HepG2 (cell line): ENCODE data around the gene ZNF175. TPM values are rescaled to one million over a fixed set of nuclear protein-coding genes. Genes with fewer than 3 reads are reported as not detected.

ENCODE experiments used
- ATAC-seq: fragments of 200-7000 bp; cut with Tn5 transposase; 3 replicates; pipeline ENCODE4 v1.9.1; 2020; ENCODE audit warnings: mild to moderate bottlenecking, moderate library complexity
- BruUV-seq: library from RNA; stranded (reverse); fragments of 400-500 nt; replicated peaks from 2 replicates; lab custom pipeline; 2021; lab: Mats Ljungman, UMichigan
- CTCF ChIA-PET: fragments of 300-600 bp; formaldehyde crosslinking; extraction: SDS; loops from one replicate; lab custom pipeline; 2021; ENCODE audit warnings: low total read pairs, inconsistent platforms, low intra/inter-chr PET ratio; lab: Yijun Ruan, JAX
- POLR2A ChIA-PET: fragments of 350-600 bp; sonication (Branson Sonifier 250); formaldehyde crosslinking; loops from one replicate; lab custom pipeline; 2020; ENCODE audit warnings: antibody characterized with exemption, inconsistent platforms; lab: Yijun Ruan, JAX
- DNase-seq: peaks from one replicate; pipeline ENCODE4 v3.0.0-alpha.2; 2015; ENCODE audit warnings: low spot score
- FAIRE-seq: peaks from 3 replicates; lab custom pipeline; 2011; peaks lifted over from hg19 to GRCh38; lab: Jason Lieb, UNC
- H2AFZ ChIP-seq: one replicate; pipeline ENCODE4 v1.6.1; 2011; ENCODE audit warnings: low read length, inconsistent platforms
- H3K27ac ChIP-seq: fragments of 300-600 bp; 3 replicates; pipeline ENCODE4 v1.8.0; 2011; ENCODE audit warnings: mixed run types, mild to moderate bottlenecking, mixed read lengths, low read length, inconsistent platforms; ENCODE audit not compliant: insufficient read depth; ENCODE audit errors: extremely low read length
- H3K27me3 ChIP-seq, 2 experiments: fragments of 200-600 bp in 1 of 2; 2 replicates in 1 of 2; 3 replicates in 1 of 2; pipeline versions ENCODE4 v1.6.0 to v1.8.0; 2011; ENCODE audit warnings: low read length in 2 of 2, mild to moderate bottlenecking in 2 of 2, moderate library complexity in 2 of 2, inconsistent platforms in 1 of 2; ENCODE audit not compliant: insufficient read depth in 2 of 2, control insufficient read depth in 1 of 2
- H3K36me3 ChIP-seq, 2 experiments: fragments of 200-600 bp in 1 of 2; replicated peaks in 1 of 2; 2 replicates in 1 of 2; 3 replicates in 1 of 2; pipeline versions ENCODE4 v1.5.1 to v1.8.0; 2011; ENCODE audit warnings: low read length in 2 of 2, inconsistent platforms in 1 of 2; ENCODE audit not compliant: insufficient read depth in 2 of 2, control insufficient read depth in 1 of 2
- H3K4me1 ChIP-seq: 2 replicates; pipeline ENCODE4 v1.5.1; 2012; ENCODE audit warnings: low read length, inconsistent platforms; ENCODE audit not compliant: insufficient read depth
- H3K4me2 ChIP-seq: 2 replicates; pipeline ENCODE4 v1.6.0; 2011; ENCODE audit warnings: low read depth, low read length, inconsistent platforms
- H3K4me3 ChIP-seq, 3 experiments: fragments of 200-600 bp in 1 of 3; sonication (generic), shearing (Covaris generic) in 1 of 3; replicated peaks in 1 of 3; 2 replicates each; pipeline ENCODE4 v1.5.1; 2011 to 2016; ENCODE audit warnings: low read length in 3 of 3, inconsistent platforms in 2 of 3, low read depth in 2 of 3, mild to moderate bottlenecking in 2 of 3, control low read depth in 1 of 3, mixed read lengths in 1 of 3; ENCODE audit not compliant: insufficient read depth in 1 of 3
- H3K79me2 ChIP-seq: one replicate; pipeline ENCODE4 v1.6.1; 2011; ENCODE audit warnings: low read length, inconsistent platforms; ENCODE audit not compliant: insufficient read depth
- H3K9ac ChIP-seq: 2 replicates; pipeline ENCODE4 v1.6.0; 2011; ENCODE audit warnings: mild to moderate bottlenecking, low read depth, low read length, inconsistent platforms; ENCODE audit not compliant: insufficient read depth
- H3K9me3 ChIP-seq: 2 replicates; pipeline ENCODE4 v1.5.1; 2012; ENCODE audit warnings: mild to moderate bottlenecking, low read length
- H4K20me1 ChIP-seq: 2 replicates; pipeline ENCODE4 v1.6.0; 2011; ENCODE audit warnings: inconsistent platforms, mild to moderate bottlenecking, low read length, moderate library complexity; ENCODE audit not compliant: insufficient read depth
- ARNT ChIP-seq: fragments of 450-650 bp; IDR thresholded peaks from 2 replicates; pipeline ENCODE4 v1.6.1; 2017
- ATF7-NPFF ChIP-seq: sonication (generic); formaldehyde crosslinking; IDR thresholded peaks from 2 replicates; pipeline ENCODE4 v1.8.1; 2023; ENCODE audit warnings: mild to moderate bottlenecking, low read depth, missing genetic modification reagents, moderate library complexity
- CBX5 ChIP-seq: sonication (generic); formaldehyde crosslinking; IDR thresholded peaks from 2 replicates; pipeline ENCODE4 v1.4.0; 2020; ENCODE audit warnings: missing genetic modification reagents, borderline replicate concordance
- CSRNP2 ChIP-seq: sonication (generic); formaldehyde crosslinking; conservative IDR thresholded peaks from 2 replicates; pipeline ENCODE4 v1.8.0; 2022; ENCODE audit warnings: low read depth, missing genetic modification reagents
- FOXM1 ChIP-seq: sonication (generic); formaldehyde crosslinking; IDR thresholded peaks from 2 replicates; pipeline ENCODE4 v1.5.0; 2020; ENCODE audit warnings: missing genetic modification reagents
- HDAC2 ChIP-seq: sonication (generic); formaldehyde crosslinking; IDR thresholded peaks from 2 replicates; pipeline ENCODE4 v1.4.0; 2020; ENCODE audit warnings: missing genetic modification reagents
- NFYB ChIP-seq: sonication (generic); formaldehyde crosslinking; IDR thresholded peaks from 2 replicates; pipeline ENCODE4 v1.4.0; 2020; ENCODE audit warnings: missing genetic modification reagents
- NR3C1 ChIP-seq: sonication (generic); formaldehyde crosslinking; IDR thresholded peaks from 2 replicates; pipeline ENCODE4 v1.4.0; 2020; ENCODE audit warnings: missing genetic modification reagents
- PHF5A ChIP-seq: IDR thresholded peaks from one replicate; pipeline ENCODE4 v1.6.1; 2018; ENCODE audit warnings: low read depth, missing genetic modification reagents; ENCODE audit not compliant: unreplicated experiment
- SIX4 ChIP-seq: sonication (generic); formaldehyde crosslinking; IDR thresholded peaks from 2 replicates; pipeline ENCODE4 v1.4.0; 2020; ENCODE audit warnings: missing genetic modification reagents
- TIGD3 ChIP-seq: sonication (generic); formaldehyde crosslinking; IDR thresholded peaks from 2 replicates; pipeline ENCODE4 v1.5.1; 2020; ENCODE audit warnings: mild to moderate bottlenecking, missing genetic modification reagents, borderline replicate concordance
- ZBTB20 ChIP-seq: sonication (generic); formaldehyde crosslinking; IDR thresholded peaks from 2 replicates; pipeline ENCODE4 v1.8.1; 2023; ENCODE audit warnings: missing genetic modification reagents, low read depth, mild to moderate bottlenecking, borderline replicate concordance
- ZKSCAN1 ChIP-seq: fragments of 150-350 bp; IDR thresholded peaks from 2 replicates; pipeline ENCODE4 v1.6.1; 2014; ENCODE audit warnings: low read length
- ZNF180 ChIP-seq: sonication (generic); formaldehyde crosslinking; IDR thresholded peaks from 2 replicates; pipeline ENCODE4 v1.4.0; 2020; ENCODE audit warnings: low read depth, missing genetic modification reagents, borderline replicate concordance
- ZNF205 ChIP-seq: IDR thresholded peaks from 2 replicates; pipeline ENCODE4 v1.6.1; 2018; ENCODE audit warnings: missing biosample characterization, missing genetic modification reagents
- ZNF354B ChIP-seq: sonication (generic); formaldehyde crosslinking; IDR thresholded peaks from 2 replicates; pipeline ENCODE4 v1.8.0; 2022; ENCODE audit warnings: mild to moderate bottlenecking, missing genetic modification reagents
- ZNF451 ChIP-seq: sonication (generic); formaldehyde crosslinking; IDR thresholded peaks from 2 replicates; pipeline ENCODE4 v1.5.0; 2020; ENCODE audit warnings: mild to moderate bottlenecking, missing genetic modification reagents
- ZSCAN21 ChIP-seq: sonication (generic); formaldehyde crosslinking; IDR thresholded peaks from 2 replicates; pipeline ENCODE4 v1.8.0; 2022; ENCODE audit warnings: mild to moderate bottlenecking, missing genetic modification reagents, moderate library complexity, borderline replicate concordance
- WGBS: methylation state at CpG from one replicate; pipeline ENCODE4 v1.1.6; 2017; ENCODE audit warnings: low lambda C conversion rate; 5-methylcytosine and 5-hydroxymethylcytosine counted together
- in situ Hi-C: cut with HindIII; loops from 2 replicates; pipeline ENCODE4 v1.10.0; 2017; ENCODE audit warnings: low pct_unique_long_range_greater_than_20kb; ENCODE audit not compliant: extremely low pct_ligation_motif_present
- intact Hi-C: fragments of 100-400 bp; cut with micrococcal nuclease; formaldehyde crosslinking; loops from one replicate; pipeline ENCODE4 v1.10.0; 2022; ENCODE audit not compliant: unreplicated experiment
- polyA plus RNA-seq, 8 experiments: library from polyadenylated mRNA; depleted of rRNA in 3 of 8; stranded (reverse) in 7 of 8; unstranded in 1 of 8; fragments of >200 nt; fragmentation: Illumina TruSeq in 4 of 8; extraction: Trizol in 4 of 8; gene quantifications; 2 replicates each; pipeline versions ENCODE4 v1.2.1 to v1.2.3, GENCODE V29; 2011 to 2016; ENCODE audit warnings: low read depth in 4 of 8, missing spikeins in 1 of 8, mixed read lengths in 1 of 8; ENCODE audit not compliant: insufficient read depth in 1 of 8
- total RNA-seq, 5 experiments: library from RNA; depleted of rRNA; stranded (reverse); fragments of >200 nt; fragmentation: Illumina TruSeq; extraction: Trizol; gene quantifications; 2 replicates each; pipeline ENCODE4 v1.2.3, GENCODE V29; 2016; ENCODE audit warnings: low read depth in 1 of 5

The ZNF175 gene
- total and polyA plus RNA-seq, 2 of the 13 experiments (the other 11 are each of a cell fraction or from before 2014, with no cell fraction given), result 1.2 to 1.5 TPM

- Histone ChIP-seq H3K27me3 (peaks cover 1 to 4% of the 10 kb centered on the region in 2 experiments; a peak in 2 of 5 replicates), H3K36me3 (no peaks in the 10 kb centered on the region), H3K4me3 (no peak overlapping the region), H3K4me2 (no peak overlapping the region), H3K27ac (no peak overlapping the region), H3K9ac (no peak overlapping the region), H3K4me1 (no peaks in the 10 kb centered on the region), H4K20me1 (no peaks in the 10 kb centered on the region), H2AFZ (no peak overlapping the region), H3K79me2 (no peaks in the 10 kb centered on the region), H3K9me3 (no peaks in the 10 kb centered on the region)
- in situ Hi-C loops (no loop called here), intact Hi-C loops (no loop called here)
- POLR2A ChIA-PET, result no interaction called here
- WGBS, result 4% methylated on average over 2 of the region's 6 CpGs
- CTCF ChIA-PET, result no interaction called here
- DNase-seq, result no peak
- BruUV-seq, result no TSS peak
- no peak for FAIRE-seq
- TF ChIP-seq ZNF180 (CRISPR knock-in tag) (no peak), NR3C1 (CRISPR knock-in tag) (no peak), ZNF205 (CRISPR knock-in tag) (no peak), SIX4 (CRISPR knock-in tag) (no peak), ZKSCAN1 (no peak), TIGD3 (CRISPR knock-in tag) (no peak), ATF7-NPFF (CRISPR knock-in tag) (no peak), ZNF354B (CRISPR knock-in tag) (no peak), PHF5A (CRISPR knock-in tag) (no peak), ZNF451 (CRISPR knock-in tag) (no peak), HDAC2 (CRISPR knock-in tag) (no peak), ZBTB20 (no peak), ARNT (no peak), CBX5 (CRISPR knock-in tag) (no peak), CSRNP2 (no peak), NFYB (CRISPR knock-in tag) (no peak), FOXM1 (CRISPR knock-in tag) (no peak), ZSCAN21 (CRISPR knock-in tag) (no peak)
- ATAC-seq, result no peak
Observed at GRCh38 chr19:51564791-51565190, 6.3 kb upstream of the ZNF175 start.
